SK-N-MC (cell line): ENCODE data around the gene GPC5.

Source experiments
- EZH2 ChIP-seq: fragments of 200-600 bp; sonication (generic); IDR thresholded peaks from one replicate; pipeline ENCODE4 v1.6.1; 2017; ENCODE audit warnings: antibody characterized with exemption
- POLR2AphosphoS5 ChIP-seq: IDR thresholded peaks from 2 replicates; pipeline ENCODE4 v1.6.1; 2012; ENCODE audit warnings: mild to moderate bottlenecking, low read depth, low read length, borderline replicate concordance

- no peak for TF ChIP-seq EZH2
- no peak for TF ChIP-seq POLR2AphosphoS5
Observed at GRCh38 chr13:91574766-91575165, 176.3 kb downstream of the GPC5 start.
